Nucleus accumbens (tissue), 56 donors: Measurements from ENCODE around the gene TIMP1.
"Not testable (repeated sequence)": the region's sequence is repeated elsewhere in the genome, so short reads cannot be mapped to it uniquely, and the experiment has no call there.

ENCODE experiments used
- DNase-seq, 56 donors: peaks; one replicate each; lab custom pipeline; 2025; lab: John Stamatoyannopoulos, UW

Gene TIMP1

DNA sequence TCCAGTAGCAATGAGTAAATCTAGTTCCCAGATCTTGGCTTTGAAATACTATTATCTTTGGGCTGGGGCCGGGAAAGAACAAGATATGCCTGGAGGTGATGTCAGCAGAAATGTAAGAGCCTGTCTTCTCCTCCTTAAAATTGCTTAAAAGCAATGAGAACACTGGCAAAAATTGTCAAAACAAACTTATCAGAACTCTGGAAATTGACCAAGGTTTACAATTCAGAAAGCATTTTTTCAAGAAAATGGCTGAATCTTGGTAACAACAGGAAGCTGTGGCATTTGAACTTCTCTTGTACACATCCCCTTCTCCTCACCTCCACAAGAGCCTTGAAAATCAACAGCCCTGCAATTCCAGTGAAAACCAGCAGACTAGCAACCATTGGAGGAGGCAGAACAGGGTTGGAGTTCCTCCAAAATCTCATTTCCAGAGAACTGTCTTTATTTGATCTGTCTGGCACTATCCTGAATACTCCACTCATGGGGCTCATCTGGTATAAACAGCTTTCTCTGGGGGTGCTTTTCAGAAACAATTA is 13.5 kb downstream of the TIMP1 start:
- DNase-seq, result no peak

DNA sequence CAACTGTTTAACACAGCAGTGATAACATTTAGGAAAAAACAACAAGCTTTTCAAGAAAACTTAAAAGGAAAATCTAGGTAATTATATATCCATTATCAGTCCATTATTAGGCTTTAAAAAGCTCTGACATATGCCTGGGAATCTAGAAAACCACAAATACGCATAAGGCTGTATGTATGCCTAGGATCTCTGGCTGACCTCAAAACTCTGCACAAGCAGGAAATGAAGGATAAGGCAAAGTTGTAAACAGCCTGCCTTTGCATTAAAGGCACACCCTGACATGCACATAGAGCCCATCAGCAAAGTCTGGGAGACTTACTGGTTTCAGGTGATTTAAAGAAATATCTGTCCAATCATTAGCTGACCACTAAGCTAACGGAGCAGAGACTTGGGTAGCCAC is 14.0 kb downstream of the TIMP1 start:
- no peak for DNase-seq

DNA sequence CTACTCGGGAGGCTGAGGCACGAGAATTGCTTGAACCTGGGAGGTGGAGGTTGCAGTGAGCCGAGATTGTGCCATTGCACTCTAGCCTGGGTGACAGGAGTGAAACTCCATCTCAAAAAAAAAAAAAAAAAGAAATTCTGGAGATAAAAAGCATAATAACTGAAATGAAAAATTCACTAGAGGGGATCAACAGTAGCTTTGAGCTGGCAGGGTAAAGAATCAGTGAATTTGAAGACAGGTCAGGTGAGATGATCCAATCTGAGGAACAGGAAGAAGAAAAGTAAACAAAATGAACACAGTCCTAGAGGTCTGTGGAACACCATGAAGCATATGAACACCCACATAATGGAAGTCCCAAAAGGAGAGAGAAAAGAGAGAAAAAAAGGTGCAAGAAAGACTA is 15.0 kb downstream of the TIMP1 start:
- DNase-seq, result no peak

- not testable (repeated sequence) for DNase-seq
These were observed 20.9 kb downstream of the TIMP1 start for GRCh38 chrX:47603125-47603524.

DNA sequence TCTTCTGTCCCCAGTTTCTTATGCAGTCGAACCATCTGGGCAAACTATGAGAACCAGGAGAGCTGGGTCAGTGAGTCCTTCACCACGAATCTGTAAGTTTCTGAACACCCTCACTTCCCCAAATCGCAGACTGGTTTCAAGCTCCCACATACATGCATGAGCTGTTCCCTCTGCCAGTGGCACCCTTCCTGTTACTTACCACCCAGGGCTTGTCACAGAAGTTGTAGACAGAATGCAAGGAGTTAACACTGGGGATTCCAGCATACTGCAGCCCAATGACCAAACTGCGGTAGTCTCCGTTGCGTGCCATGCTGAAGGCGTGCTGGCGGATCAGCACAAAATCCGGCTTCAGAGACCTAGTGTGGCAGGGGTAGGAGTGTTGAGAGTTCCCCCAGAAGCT is 22.8 kb downstream of the TIMP1 start:
- no peak for DNase-seq

GRCh38 chrX:47607091-47607490 is 24.9 kb downstream of the TIMP1 start:
- no peak for DNase-seq

DNA sequence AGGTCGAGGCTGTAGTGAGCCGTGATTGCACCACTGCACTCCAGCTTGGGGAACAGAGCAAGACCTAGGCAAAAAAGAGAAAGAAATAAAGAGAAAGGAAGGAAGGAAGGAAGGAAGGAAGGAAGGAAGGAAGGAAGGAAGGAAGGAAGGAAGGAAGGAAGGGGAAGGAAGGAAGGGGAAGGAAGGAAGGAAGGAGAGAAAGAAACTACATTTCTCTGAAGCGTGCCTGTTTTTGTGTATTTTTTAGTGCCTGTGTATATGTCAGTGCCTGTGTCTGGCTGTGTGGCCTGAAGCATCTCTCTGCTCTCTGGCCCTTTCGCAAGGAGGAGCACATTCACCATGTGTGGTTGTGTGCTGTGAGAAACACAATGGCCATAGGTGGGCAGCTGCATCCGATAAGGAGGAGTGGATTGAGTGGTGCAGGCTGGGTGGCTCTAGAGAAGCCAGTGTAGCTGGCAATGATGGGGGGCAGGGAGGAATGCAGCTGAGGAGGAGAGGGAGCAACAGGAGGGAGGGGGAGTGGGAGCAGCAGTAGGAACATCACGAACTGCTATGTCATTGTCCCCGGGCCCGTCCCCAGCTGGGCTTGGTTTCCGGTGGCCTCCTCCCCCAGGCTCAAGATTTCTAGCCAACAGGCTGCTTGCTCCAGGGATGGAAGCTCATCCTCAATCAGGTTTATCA is 26.0 kb downstream of the TIMP1 start:
- peak in 6 of 56 donors; percentile 4 to 51 (median 10) for DNase-seq

GRCh38 chrX:47610511-47610910 is 28.3 kb downstream of the TIMP1 start:
- no peak for DNase-seq

- DNase-seq, result no peak
These were observed 29.3 kb downstream of the TIMP1 start for GRCh38 chrX:47611489-47611888.

DNA sequence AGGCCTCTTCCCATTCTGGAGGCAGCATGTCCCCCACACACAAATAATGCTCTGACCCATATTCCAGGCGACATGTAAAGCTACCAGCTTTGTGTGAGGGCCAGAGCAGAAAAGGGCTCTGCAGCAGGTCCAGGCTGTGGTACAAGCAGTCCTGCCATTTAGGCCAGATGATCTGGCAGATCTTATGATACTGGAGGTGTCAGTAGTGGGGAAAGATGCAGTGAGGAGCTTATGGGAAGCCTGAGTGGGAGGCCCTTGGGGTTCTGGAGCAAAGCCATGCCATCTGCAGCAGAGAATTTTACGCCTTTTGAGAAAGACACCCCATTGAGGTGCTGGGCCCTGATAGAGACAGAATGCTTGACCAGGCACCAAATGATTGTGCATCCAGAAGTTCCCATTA is 29.7 kb downstream of the TIMP1 start:
- no peak for DNase-seq

- no peak for DNase-seq
These were observed 30.2 kb downstream of the TIMP1 start for GRCh38 chrX:47612418-47612817.

DNA sequence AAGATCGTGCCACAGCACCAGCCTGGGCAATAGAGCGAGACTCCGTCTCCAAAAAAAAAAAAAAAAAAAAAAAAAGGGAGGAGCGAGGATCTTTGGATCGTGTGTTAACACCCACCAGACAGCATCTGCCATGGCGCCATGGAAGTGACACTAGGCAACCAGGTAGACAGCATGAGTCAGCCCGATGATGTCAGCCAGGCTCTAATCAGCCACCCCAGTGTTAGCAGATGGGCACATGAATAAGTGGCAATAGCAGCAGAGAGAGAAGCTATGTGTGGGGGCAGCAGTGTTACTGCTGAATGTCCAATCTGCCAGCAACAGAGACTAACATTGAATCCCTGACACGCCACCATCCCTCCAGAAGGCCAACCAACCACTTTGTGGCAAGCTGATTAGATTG is 30.8 kb downstream of the TIMP1 start:
- DNase-seq, result peak in 16 of 56 donors; percentile 1 to 56 (median 14)

DNA sequence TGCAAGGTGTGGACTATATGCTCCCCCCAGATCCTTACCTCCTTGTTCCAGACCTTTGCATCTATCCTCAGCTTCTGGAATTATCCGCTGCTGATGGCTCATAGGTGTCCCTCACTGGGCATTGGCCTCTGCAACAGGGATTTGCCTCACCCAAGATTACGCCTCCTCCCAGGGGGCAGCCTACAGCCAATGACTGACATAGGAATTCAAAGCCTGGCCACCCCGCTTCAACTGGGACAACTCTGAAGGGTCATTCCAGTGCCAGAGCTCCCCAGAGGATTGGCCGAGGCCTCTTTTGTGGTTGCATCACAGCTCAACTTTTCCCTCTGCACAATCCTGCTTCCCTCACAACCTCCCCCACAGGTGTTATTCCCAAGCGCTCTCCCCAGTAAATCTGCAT is 32.4 kb downstream of the TIMP1 start:
- DNase-seq, result no peak

- DNase-seq, result no peak
These were observed 36.8 kb downstream of the TIMP1 start for GRCh38 chrX:47618923-47619485.

GRCh38 chrX:47619486-47620302 is 37.5 kb downstream of the TIMP1 start, which contains the start of gene SYN1:
TSS of gene SYN1 (minus strand) at chrX:47619857. CDS start at chrX:47619728, 129 bp downstream.
- peak in 53 of 56 donors; percentile 4 to 84 (median 51) for DNase-seq

DNA sequence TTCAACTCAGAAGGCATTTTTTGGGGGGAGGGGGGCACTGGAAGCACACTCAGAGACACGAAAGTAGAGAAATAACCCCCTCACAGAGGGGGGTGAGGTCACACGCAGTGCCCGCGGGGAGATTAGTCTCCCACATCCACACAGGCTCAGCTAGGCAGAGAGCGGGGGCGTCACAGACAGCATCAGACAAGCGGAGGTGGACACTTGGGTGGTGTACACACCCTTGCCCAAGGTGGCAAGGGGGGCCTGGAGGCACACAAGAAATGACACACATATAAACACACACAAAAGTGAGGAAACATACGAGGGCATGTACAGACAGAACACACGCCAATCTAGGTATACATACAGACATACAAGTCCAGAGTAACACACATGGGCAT is 38.1 kb downstream of the TIMP1 start:
- DNase-seq, result peak in 16 of 56 donors; percentile 1 to 51 (median 17)

DNA sequence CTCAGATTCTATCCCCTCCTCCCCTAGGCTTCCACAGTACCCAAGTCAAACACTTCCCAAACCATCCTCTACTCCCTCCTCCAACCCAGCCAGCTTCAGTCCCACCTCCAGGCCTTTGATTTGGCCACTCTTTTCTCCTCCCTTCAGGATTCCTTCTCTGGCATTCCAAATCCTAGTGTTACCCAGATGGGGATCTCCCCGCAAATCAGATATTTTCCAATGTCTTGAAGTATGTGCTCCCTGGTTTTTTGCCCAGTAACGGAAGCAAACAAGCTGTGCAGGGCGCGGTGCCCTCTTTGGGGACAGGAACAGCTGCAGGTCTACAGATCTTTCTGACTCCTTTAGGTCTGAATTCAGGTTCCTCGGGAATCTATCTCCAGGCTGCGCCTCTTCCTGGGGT is 39.6 kb downstream of the TIMP1 start:
- no peak for DNase-seq

GRCh38 chrX:47623540-47624027 is 41.3 kb downstream of the TIMP1 start:
- peak in 40 of 56 donors; percentile 2 to 78 (median 31) for DNase-seq

DNA sequence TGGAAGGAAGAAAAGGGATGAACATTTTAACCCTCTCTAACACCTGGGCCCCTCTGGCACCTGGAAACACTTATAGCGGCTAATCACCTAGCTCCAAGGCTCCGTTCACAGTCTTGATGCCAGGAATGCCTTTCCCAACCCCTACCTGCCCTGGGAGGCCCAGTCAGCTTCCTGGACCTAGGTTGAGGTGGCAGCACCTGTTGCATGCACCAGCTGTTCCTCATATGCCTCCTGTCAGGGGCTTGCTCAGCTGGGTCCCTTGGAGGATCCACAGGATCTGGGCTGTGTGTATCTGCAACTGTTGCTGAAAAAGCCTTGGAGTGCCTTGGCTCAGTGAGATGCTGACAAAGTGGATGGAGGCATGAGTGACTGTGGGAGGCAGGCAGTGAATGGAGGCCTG is 43.1 kb downstream of the TIMP1 start:
- DNase-seq, result no peak

GRCh38 chrX:47628982-47629381 is 46.7 kb downstream of the TIMP1 start:
- no peak for DNase-seq
